ENCODE measurements around the gene SUMO1.

DNA sequence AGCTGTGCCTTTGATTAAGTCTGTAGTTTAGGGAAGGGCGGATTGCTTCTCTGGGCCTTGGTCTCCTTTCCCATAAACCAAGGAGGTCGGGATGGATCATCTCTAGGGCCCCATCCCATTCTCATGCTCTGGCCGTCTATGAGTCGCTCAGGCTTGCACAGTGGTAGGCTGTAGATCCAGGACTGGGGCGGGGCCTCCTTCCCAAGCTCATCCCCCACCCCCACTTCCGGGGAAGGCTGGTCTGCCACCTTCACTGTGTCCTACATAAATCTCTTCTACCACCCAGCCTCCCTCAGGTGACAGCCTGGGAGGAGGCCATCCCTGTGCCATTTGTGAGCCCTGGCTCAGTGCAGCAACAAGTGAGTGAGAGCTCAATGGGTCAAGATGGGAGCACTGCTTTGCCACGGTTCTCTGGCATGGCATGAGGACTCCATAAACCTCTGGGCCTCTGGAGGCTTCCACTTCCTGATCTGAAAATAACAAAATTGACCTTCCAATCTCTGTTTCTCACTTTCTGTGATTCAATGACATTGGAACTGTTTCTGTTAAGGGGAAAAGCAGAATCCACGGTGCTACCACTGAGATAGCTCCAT is 68.5 kb downstream of the SUMO1 start:
- TF ChIP-seq CTCF (conservative IDR thresholded peaks at IDR 0.05; ENCODE audit: low read depth, low read length) (no peak), EZH2 (IDR thresholded peaks at IDR 0.05; ENCODE audit: low read length, unreplicated experiment) (no peak)

Data from PC-3 (cell line).